ENCODE data around the gene PIGZ.

GRCh38 chr3:197015790-197016736, 47.4 kb upstream of the PIGZ start:
- TF ChIP-seq, protein P1, sequence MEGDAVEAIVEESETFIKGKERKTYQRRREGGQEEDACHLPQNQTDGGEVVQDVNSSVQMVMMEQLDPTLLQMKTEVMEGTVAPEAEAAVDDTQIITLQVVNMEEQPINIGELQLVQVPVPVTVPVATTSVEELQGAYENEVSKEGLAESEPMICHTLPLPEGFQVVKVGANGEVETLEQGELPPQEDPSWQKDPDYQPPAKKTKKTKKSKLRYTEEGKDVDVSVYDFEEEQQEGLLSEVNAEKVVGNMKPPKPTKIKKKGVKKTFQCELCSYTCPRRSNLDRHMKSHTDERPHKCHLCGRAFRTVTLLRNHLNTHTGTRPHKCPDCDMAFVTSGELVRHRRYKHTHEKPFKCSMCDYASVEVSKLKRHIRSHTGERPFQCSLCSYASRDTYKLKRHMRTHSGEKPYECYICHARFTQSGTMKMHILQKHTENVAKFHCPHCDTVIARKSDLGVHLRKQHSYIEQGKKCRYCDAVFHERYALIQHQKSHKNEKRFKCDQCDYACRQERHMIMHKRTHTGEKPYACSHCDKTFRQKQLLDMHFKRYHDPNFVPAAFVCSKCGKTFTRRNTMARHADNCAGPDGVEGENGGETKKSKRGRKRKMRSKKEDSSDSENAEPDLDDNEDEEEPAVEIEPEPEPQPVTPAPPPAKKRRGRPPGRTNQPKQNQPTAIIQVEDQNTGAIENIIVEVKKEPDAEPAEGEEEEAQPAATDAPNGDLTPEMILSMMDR (IDR thresholded peaks at IDR 0.05; ENCODE audit: poor library complexity), result no peak
- TF ChIP-seq EZH2 (IDR thresholded peaks at IDR 0.05; ENCODE audit: borderline replicate concordance), result no peak
- no peak for TF ChIP-seq EZH2phosphoT487 (IDR thresholded peaks at IDR 0.05; ENCODE audit: low read depth, severe bottlenecking, unreplicated experiment)

Measured in hepatocyte (in vitro differentiated cells).